Measurements from ENCODE around the gene G3BP1. TPM values are rescaled to one million over a fixed set of nuclear protein-coding genes. Genes with fewer than 3 reads are reported as not detected.

Gene G3BP1
- total and polyA plus RNA-seq, 2 of the 13 experiments (the other 11 are each of a cell fraction or from before 2014, with no cell fraction given): 36.7 to 320 TPM

DNA sequence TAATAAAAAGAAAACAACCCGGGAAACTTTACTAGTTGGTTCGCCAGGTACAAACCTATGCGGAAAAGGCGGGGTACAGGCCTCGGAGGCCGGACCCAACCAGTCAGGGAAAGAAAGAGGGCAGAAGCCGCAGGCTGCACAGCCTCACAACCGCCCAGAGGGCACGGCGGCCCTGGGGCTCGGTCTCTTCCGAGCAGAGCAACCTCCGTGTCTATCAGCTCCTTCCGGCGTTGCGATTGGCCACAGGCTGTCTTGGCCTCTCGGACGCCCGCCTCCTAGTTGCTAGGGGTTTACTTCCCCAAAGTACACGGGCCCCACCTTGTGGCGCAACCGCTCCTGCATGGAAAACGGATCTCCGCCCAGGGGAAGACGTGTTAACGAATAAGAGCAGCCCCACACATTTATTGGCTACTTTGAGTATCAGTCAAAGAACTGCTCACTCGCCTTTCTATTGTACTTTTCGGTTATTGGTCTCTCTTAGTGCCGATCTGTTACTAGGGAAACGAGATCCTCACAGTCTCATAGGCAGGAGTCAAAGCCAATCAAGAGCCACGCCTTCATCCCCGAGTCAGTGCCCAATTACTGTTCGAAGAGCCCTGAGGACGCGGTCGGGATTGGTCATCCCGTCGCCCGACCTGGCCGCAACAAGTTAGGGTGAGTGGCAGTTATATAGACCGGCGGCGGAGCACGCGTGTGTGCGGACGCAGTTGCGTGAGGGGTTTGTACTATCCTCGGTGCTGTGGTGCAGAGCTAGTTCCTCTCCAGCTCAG lies at the start of gene G3BP1 (continued):
- TF ChIP-seq, protein P1, sequence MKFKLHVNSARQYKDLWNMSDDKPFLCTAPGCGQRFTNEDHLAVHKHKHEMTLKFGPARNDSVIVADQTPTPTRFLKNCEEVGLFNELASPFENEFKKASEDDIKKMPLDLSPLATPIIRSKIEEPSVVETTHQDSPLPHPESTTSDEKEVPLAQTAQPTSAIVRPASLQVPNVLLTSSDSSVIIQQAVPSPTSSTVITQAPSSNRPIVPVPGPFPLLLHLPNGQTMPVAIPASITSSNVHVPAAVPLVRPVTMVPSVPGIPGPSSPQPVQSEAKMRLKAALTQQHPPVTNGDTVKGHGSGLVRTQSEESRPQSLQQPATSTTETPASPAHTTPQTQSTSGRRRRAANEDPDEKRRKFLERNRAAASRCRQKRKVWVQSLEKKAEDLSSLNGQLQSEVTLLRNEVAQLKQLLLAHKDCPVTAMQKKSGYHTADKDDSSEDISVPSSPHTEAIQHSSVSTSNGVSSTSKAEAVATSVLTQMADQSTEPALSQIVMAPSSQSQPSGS (CRISPR knock-in tag; IDR thresholded peaks at IDR 0.05): peak; percentile 67; the same call in 1 of the 2 replicates
- TF ChIP-seq ZNF614 (CRISPR knock-in tag; IDR thresholded peaks at IDR 0.05; ENCODE audit: borderline replicate concordance): no peak
- peak; percentile 64 for TF ChIP-seq CBX1 (IDR thresholded peaks at IDR 0.05; ENCODE audit: low read depth)
- peak; percentile 58 for TF ChIP-seq KMT2A (CRISPR knock-in tag; IDR thresholded peaks at IDR 0.05)
- TF ChIP-seq ZSCAN20 (CRISPR knock-in tag; IDR thresholded peaks at IDR 0.05; ENCODE audit: borderline replicate concordance): peak; percentile 71; the same call in 1 of the 2 replicates
- no peak for TF ChIP-seq IKZF1 (IDR thresholded peaks at IDR 0.05)
- TF ChIP-seq ZNF546 (CRISPR knock-in tag; conservative IDR thresholded peaks at IDR 0.05): peak; percentile 75; the same call in 1 of the 2 replicates
- peak; percentile 88 for TF ChIP-seq YEATS2 (CRISPR knock-in tag; IDR thresholded peaks at IDR 0.05; ENCODE audit: borderline replicate concordance)
- TF ChIP-seq HDAC6 (IDR thresholded peaks at IDR 0.05; ENCODE audit: low read depth, low read length): no peak
- TF ChIP-seq SP1 (IDR thresholded peaks at IDR 0.05): no peak
- TF ChIP-seq SP1 (CRISPR knock-in tag; IDR thresholded peaks at IDR 0.05): peak; percentile 90
- TF ChIP-seq, protein P2, sequence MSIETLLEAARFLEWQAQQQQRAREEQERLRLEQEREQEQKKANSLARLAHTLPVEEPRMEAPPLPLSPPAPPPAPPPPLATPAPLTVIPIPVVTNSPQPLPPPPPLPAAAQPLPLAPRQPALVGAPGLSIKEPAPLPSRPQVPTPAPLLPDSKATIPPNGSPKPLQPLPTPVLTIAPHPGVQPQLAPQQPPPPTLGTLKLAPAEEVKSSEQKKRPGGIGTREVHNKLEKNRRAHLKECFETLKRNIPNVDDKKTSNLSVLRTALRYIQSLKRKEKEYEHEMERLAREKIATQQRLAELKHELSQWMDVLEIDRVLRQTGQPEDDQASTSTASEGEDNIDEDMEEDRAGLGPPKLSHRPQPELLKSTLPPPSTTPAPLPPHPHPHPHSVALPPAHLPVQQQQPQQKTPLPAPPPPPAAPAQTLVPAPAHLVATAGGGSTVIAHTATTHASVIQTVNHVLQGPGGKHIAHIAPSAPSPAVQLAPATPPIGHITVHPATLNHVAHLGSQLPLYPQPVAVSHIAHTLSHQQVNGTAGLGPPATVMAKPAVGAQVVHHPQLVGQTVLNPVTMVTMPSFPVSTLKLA (IDR thresholded peaks at IDR 0.05): peak; percentile 68
- peak; percentile 90 for TF ChIP-seq RFX3 (CRISPR knock-in tag; IDR thresholded peaks at IDR 0.05)
- TF ChIP-seq, protein P3, sequence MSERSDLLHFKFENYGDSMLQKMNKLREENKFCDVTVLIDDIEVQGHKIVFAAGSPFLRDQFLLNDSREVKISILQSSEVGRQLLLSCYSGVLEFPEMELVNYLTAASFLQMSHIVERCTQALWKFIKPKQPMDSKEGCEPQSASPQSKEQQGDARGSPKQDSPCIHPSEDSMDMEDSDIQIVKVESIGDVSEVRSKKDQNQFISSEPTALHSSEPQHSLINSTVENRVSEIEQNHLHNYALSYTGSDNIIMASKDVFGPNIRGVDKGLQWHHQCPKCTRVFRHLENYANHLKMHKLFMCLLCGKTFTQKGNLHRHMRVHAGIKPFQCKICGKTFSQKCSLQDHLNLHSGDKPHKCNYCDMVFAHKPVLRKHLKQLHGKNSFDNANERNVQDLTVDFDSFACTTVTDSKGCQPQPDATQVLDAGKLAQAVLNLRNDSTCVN (CRISPR knock-in tag; IDR thresholded peaks at IDR 0.05; ENCODE audit: borderline replicate concordance): 0 out of 2 replicates have a peak, but pooled peaks have one; percentile 48
- TF ChIP-seq, protein P4, sequence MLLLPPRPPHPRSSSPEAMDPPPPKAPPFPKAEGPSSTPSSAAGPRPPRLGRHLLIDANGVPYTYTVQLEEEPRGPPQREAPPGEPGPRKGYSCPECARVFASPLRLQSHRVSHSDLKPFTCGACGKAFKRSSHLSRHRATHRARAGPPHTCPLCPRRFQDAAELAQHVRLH (CRISPR knock-in tag; IDR thresholded peaks at IDR 0.05; ENCODE audit: borderline replicate concordance, low read depth): peak; percentile 49; the same call in 1 of the 2 replicates
- no peak; the same call in 1 of the 2 replicates for TF ChIP-seq ZNF567 (CRISPR knock-in tag; IDR thresholded peaks at IDR 0.05; ENCODE audit: borderline replicate concordance)
- peak; percentile 73; the same call in 1 of the 2 replicates for TF ChIP-seq ISX (CRISPR knock-in tag; conservative IDR thresholded peaks at IDR 0.05)
- no peak for TF ChIP-seq GLI4 (CRISPR knock-in tag; IDR thresholded peaks at IDR 0.05; ENCODE audit: borderline replicate concordance)
- TF ChIP-seq NR2F1 (CRISPR knock-in tag; IDR thresholded peaks at IDR 0.05): no peak
- TF ChIP-seq CENPT (CRISPR knock-in tag; IDR thresholded peaks at IDR 0.05; ENCODE audit: low read depth): no peak
- TF ChIP-seq ZNF550 (CRISPR knock-in tag; IDR thresholded peaks at IDR 0.05; ENCODE audit: borderline replicate concordance): no peak
- TF ChIP-seq SIN3B (IDR thresholded peaks at IDR 0.05; ENCODE audit: low read length): peak; percentile 49; the same call in 1 of the 2 replicates
- TF ChIP-seq ZNF501 (CRISPR knock-in tag; IDR thresholded peaks at IDR 0.05): no peak; the same call in 1 of the 2 replicates
- no peak for TF ChIP-seq ZFAT (CRISPR knock-in tag; conservative IDR thresholded peaks at IDR 0.05)
- 0 out of 2 replicates have a peak, but pooled peaks have one; percentile 7 for TF ChIP-seq BCL6 (CRISPR knock-in tag; IDR thresholded peaks at IDR 0.05)
- TF ChIP-seq ZNF329 (CRISPR knock-in tag; IDR thresholded peaks at IDR 0.05; ENCODE audit: low read depth): no peak
- TF ChIP-seq FOXA1 (IDR thresholded peaks at IDR 0.05): no peak
- TF ChIP-seq FOXA1 (CRISPR knock-in tag; IDR thresholded peaks at IDR 0.05): peak; percentile 51

All from HepG2 (cell line).